HEK293 (cell line): Measurements from ENCODE around the gene POLR3E.

Experiments used
- CTCF ChIA-PET: fragments of 350-600 bp; formaldehyde crosslinking; extraction: SDS; loops from one replicate; lab custom pipeline; 2021; ENCODE audit warnings: antibody characterized with exemption; lab: Yijun Ruan, JAX
- POLR2A ChIA-PET: fragments of 300-600 bp; formaldehyde crosslinking; extraction: SDS; loops from one replicate; lab custom pipeline; 2020; ENCODE audit warnings: antibody characterized with exemption, inconsistent platforms; lab: Yijun Ruan, JAX
- H3K27ac ChIP-seq: fragments of 200-500 bp; sonication (Bioruptor generic); 2 replicates; pipeline ENCODE4 v1.5.1; 2014; ENCODE audit warnings: low read depth, low read length, control low read depth, inconsistent platforms; ENCODE audit errors: extremely low read depth
- H3K36me3 ChIP-seq, 2 experiments: fragments of 200-500 bp in 1 of 2; sonication (Bioruptor generic) in 1 of 2; 1 replicate in 1 of 2; 2 replicates in 1 of 2; pipeline ENCODE4 v1.5.1; 2014 to 2017; ENCODE audit warnings: inconsistent platforms in 2 of 2, low read length in 2 of 2; ENCODE audit not compliant: control insufficient read depth in 2 of 2, insufficient read depth in 1 of 2
- H3K4me1 ChIP-seq: fragments of 200-500 bp; sonication (Bioruptor generic); 2 replicates; pipeline ENCODE4 v1.5.1; 2014; ENCODE audit warnings: mild to moderate bottlenecking, low read length, inconsistent platforms; ENCODE audit not compliant: control insufficient read depth, insufficient read depth
- H3K4me3 ChIP-seq: 2 replicates; pipeline ENCODE4 v1.5.1; 2011; ENCODE audit warnings: low read depth, mild to moderate bottlenecking, control low read depth, low read length, moderate library complexity
- H3K9me3 ChIP-seq: fragments of 200-500 bp; sonication (Bioruptor generic); 2 replicates; pipeline ENCODE4 v1.5.1; 2014; ENCODE audit warnings: low read depth, low read length, inconsistent platforms; ENCODE audit not compliant: control insufficient read depth, insufficient read depth
- AEBP2 ChIP-seq: fragments of 450-650 bp; formaldehyde crosslinking; IDR thresholded peaks from 2 replicates; pipeline ENCODE4 v1.5.1; 2016; ENCODE audit warnings: missing biosample characterization, missing genetic modification characterization, borderline replicate concordance
- GLI2 ChIP-seq: fragments of 450-650 bp; formaldehyde crosslinking; IDR thresholded peaks from 2 replicates; pipeline ENCODE4; 2017; ENCODE audit warnings: missing biosample characterization, missing genetic modification characterization, low read depth, borderline replicate concordance
- GLI4 ChIP-seq: fragments of 450-650 bp; formaldehyde crosslinking; IDR thresholded peaks from 2 replicates; pipeline ENCODE4 v1.5.1; 2016; ENCODE audit warnings: missing biosample characterization, missing genetic modification characterization
- HOXC10 ChIP-seq: sonication (generic); formaldehyde crosslinking; IDR thresholded peaks from 2 replicates; pipeline ENCODE4 v1.8.1; 2023; ENCODE audit warnings: mild to moderate bottlenecking, missing genetic modification reagents
- KLF17 ChIP-seq: fragments of 450-650 bp; formaldehyde crosslinking; IDR thresholded peaks from 2 replicates; pipeline ENCODE4 v1.5.1; 2016; ENCODE audit warnings: missing biosample characterization, missing genetic modification characterization
- MYNN ChIP-seq: fragments of 450-650 bp; formaldehyde crosslinking; IDR thresholded peaks from 2 replicates; pipeline ENCODE4 v1.5.1; 2016; ENCODE audit warnings: missing biosample characterization, missing genetic modification characterization, borderline replicate concordance
- PRDM6 ChIP-seq: fragments of 450-650 bp; formaldehyde crosslinking; IDR thresholded peaks from 2 replicates; pipeline ENCODE4 v1.5.1; 2017; ENCODE audit warnings: missing biosample characterization, missing genetic modification characterization
- SETDB1 ChIP-seq: IDR thresholded peaks from one replicate; pipeline ENCODE4 v1.6.1; 2017; ENCODE audit warnings: mild to moderate bottlenecking, low read length, moderate library complexity, mixed read lengths; ENCODE audit not compliant: insufficient read length
- ZBTB6 ChIP-seq: fragments of 450-650 bp; formaldehyde crosslinking; IDR thresholded peaks from 2 replicates; pipeline ENCODE4 v1.5.1; 2017; ENCODE audit warnings: missing biosample characterization, missing genetic modification characterization
- ZBTB8A ChIP-seq: fragments of 450-650 bp; formaldehyde crosslinking; IDR thresholded peaks from 2 replicates; pipeline ENCODE4 v1.5.1; 2016; ENCODE audit warnings: missing biosample characterization, missing genetic modification characterization
- ZFP3 ChIP-seq: fragments of 450-650 bp; formaldehyde crosslinking; IDR thresholded peaks from 2 replicates; pipeline ENCODE4 v1.5.1; 2016; ENCODE audit warnings: low read depth, missing biosample characterization, missing genetic modification characterization
- ZNF157 ChIP-seq: fragments of 450-650 bp; formaldehyde crosslinking; IDR thresholded peaks from 2 replicates; pipeline ENCODE4 v1.5.1; 2016; ENCODE audit warnings: missing biosample characterization, missing genetic modification characterization
- ZNF248 ChIP-seq: fragments of 450-650 bp; formaldehyde crosslinking; IDR thresholded peaks from 2 replicates; pipeline ENCODE4 v1.5.1; 2017; ENCODE audit warnings: missing biosample characterization, missing genetic modification characterization
- ZNF521 ChIP-seq: fragments of 450-650 bp; formaldehyde crosslinking; IDR thresholded peaks from 2 replicates; pipeline ENCODE4 v1.5.1; 2017; ENCODE audit warnings: missing biosample characterization, mild to moderate bottlenecking, missing genetic modification characterization
- ZNF629 ChIP-seq: fragments of 450-650 bp; formaldehyde crosslinking; IDR thresholded peaks from 2 replicates; pipeline ENCODE4 v1.5.1; 2017; ENCODE audit warnings: missing biosample characterization, missing genetic modification characterization
- ZNF701 ChIP-seq: fragments of 450-650 bp; formaldehyde crosslinking; IDR thresholded peaks from 2 replicates; pipeline ENCODE4 v1.5.1; 2016; ENCODE audit warnings: missing biosample characterization, missing genetic modification characterization
- ZNF777 ChIP-seq: fragments of 450-650 bp; formaldehyde crosslinking; IDR thresholded peaks from 2 replicates; pipeline ENCODE4 v1.5.1; 2017; ENCODE audit warnings: missing biosample characterization, missing genetic modification characterization, borderline replicate concordance
- TF ChIP-seq, protein P1 (sequence below): fragments of 450-650 bp; formaldehyde crosslinking; IDR thresholded peaks from 2 replicates; pipeline ENCODE4 v1.5.0; 2017; ENCODE audit warnings: missing biosample characterization, missing genetic modification characterization, borderline replicate concordance

The POLR3E gene

GRCh38 chr16:22337849-22338635 lies 40.8 kb downstream of the POLR3E start:
- Histone ChIP-seq H3K4me3 (no peak overlapping the region), H3K9me3 (no peaks in the 10 kb centered on the region), H3K27ac (no peak overlapping the region), H3K4me1 (no peaks in the 10 kb centered on the region), H3K36me3 (peaks cover under 1 to 33% of the 10 kb centered on the region in 2 experiments; a peak in 2 of 3 replicates)
- TF ChIP-seq ZFP3 (tag by site-specific recombination) (no peak), ZNF701 (no peak), PRDM6 (tag by site-specific recombination) (no peak), ZNF629 (tag by site-specific recombination) (no peak), SETDB1 (no peak), ZNF248 (tag by site-specific recombination) (no peak), ZNF521 (no peak), KLF17 (tag by site-specific recombination) (no peak), HOXC10 (no peak), ZNF777 (no peak), GLI4 (no peak), MYNN (tag by site-specific recombination) (no peak), ZNF157 (tag by site-specific recombination) (no peak), GLI2 (tag by site-specific recombination) (no peak), ZBTB6 (no peak), ZBTB8A (tag by site-specific recombination) (no peak), AEBP2 (tag by site-specific recombination) (no peak)
- TF ChIP-seq, protein P1, sequence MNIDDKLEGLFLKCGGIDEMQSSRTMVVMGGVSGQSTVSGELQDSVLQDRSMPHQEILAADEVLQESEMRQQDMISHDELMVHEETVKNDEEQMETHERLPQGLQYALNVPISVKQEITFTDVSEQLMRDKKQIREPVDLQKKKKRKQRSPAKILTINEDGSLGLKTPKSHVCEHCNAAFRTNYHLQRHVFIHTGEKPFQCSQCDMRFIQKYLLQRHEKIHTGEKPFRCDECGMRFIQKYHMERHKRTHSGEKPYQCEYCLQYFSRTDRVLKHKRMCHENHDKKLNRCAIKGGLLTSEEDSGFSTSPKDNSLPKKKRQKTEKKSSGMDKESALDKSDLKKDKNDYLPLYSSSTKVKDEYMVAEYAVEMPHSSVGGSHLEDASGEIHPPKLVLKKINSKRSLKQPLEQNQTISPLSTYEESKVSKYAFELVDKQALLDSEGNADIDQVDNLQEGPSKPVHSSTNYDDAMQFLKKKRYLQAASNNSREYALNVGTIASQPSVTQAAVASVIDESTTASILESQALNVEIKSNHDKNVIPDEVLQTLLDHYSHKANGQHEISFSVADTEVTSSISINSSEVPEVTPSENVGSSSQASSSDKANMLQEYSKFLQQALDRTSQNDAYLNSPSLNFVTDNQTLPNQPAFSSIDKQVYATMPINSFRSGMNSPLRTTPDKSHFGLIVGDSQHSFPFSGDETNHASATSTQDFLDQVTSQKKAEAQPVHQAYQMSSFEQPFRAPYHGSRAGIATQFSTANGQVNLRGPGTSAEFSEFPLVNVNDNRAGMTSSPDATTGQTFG (tag by site-specific recombination) = no peak
- ChIA-PET POLR2A (interaction anchor here (0.7 kb wide), 1 partner anchor 23 kb away, joined by 4 read pairs; no protein-coding TSS in a partner anchor), CTCF (interaction anchor here (0.7 to 1.0 kb wide), 3 partner anchors 19 to 1721 kb away, joined by 3 to 9 read pairs (median 5); no protein-coding TSS in a partner anchor)
